IPS-15b (cell line): ENCODE data around the gene TRIM7.
"Not testable (repeated sequence)": the region's sequence is repeated elsewhere in the genome, so short reads cannot be mapped to it uniquely, and the experiment has no call there.

Experiments
- H3K27me3 ChIP-seq: one replicate; pipeline ENCODE4 v1.6.1; 2013; ENCODE audit warnings: low read length; ENCODE audit not compliant: control insufficient read depth, insufficient read depth
- H3K36me3 ChIP-seq: one replicate; pipeline ENCODE4 v1.6.1; 2013; ENCODE audit warnings: low read length; ENCODE audit not compliant: control insufficient read depth, insufficient read depth
- H3K4me1 ChIP-seq: one replicate; pipeline ENCODE4 v1.6.1; 2013; ENCODE audit warnings: mild to moderate bottlenecking, low read length; ENCODE audit not compliant: control insufficient read depth, insufficient read depth
- H3K4me3 ChIP-seq: one replicate; pipeline ENCODE4 v1.5.1; 2013; ENCODE audit warnings: low read depth, low read length
- H3K9ac ChIP-seq: one replicate; pipeline ENCODE4 v1.6.1; 2013; ENCODE audit warnings: low read depth, mild to moderate bottlenecking, low read length
- H3K9me3 ChIP-seq: one replicate; pipeline ENCODE4 v1.6.1; 2013; ENCODE audit warnings: mild to moderate bottlenecking, low read length; ENCODE audit not compliant: control insufficient read depth, insufficient read depth

TRIM7 gene

DNA sequence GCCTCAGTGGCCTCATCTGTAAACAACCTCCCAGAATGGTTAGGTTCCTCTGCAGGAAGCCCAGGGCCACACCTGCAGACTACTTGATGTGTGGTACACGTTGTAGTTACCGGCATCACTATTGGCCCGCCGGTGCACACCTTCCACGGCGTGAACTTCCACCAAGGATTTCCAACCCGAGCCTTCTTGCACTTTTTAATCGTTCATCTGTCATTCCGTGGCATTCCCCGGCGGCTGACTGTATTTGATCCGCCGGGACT, 12.7 kb upstream of the TRIM7 start:
- Histone ChIP-seq H3K4me1 (no peaks in the 10 kb centered on the region), H3K36me3 (no peaks in the 10 kb centered on the region), H3K4me3 (peak overlapping the region; percentile 76), H3K9ac (no peak overlapping the region), H3K9me3 (no peaks in the 10 kb centered on the region), H3K27me3 (peaks cover 8% of the 10 kb centered on the region)

DNA sequence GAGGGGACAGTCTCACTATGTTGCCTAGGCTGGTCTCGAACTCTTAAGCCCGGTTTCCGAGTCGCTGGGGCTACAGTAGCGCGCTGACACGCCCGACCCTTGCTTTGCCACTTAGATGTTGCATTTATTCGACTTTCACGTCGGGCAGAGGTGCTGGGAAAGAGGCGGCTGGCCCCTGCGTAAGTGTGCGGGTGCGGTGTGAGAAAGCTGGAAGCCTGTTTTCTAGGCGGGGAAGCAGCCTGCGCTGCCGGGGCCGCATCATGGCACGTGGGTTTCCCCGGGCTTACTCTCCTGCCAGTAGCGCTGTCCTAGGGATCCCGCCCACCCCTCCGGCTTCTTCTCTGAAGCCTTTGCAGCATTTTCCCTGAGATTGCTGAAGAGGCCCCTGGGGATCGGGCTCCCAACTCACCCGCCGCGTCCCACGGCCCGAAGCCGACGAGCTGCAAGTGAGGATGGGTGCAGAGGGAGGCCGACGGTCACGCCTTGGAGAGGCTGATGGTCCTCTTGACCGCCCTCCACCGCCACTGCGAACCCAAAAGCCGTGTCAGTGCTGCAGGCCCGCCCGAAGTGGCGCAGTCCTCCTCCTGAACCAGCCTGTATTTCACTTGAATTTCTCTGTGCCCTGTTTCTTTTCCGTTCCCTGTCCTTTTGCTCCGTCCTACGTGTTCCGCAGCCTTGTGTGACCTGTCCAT, 12.3 kb upstream of the TRIM7 start:
- H3K9ac ChIP-seq = no peak overlapping the region

DNA sequence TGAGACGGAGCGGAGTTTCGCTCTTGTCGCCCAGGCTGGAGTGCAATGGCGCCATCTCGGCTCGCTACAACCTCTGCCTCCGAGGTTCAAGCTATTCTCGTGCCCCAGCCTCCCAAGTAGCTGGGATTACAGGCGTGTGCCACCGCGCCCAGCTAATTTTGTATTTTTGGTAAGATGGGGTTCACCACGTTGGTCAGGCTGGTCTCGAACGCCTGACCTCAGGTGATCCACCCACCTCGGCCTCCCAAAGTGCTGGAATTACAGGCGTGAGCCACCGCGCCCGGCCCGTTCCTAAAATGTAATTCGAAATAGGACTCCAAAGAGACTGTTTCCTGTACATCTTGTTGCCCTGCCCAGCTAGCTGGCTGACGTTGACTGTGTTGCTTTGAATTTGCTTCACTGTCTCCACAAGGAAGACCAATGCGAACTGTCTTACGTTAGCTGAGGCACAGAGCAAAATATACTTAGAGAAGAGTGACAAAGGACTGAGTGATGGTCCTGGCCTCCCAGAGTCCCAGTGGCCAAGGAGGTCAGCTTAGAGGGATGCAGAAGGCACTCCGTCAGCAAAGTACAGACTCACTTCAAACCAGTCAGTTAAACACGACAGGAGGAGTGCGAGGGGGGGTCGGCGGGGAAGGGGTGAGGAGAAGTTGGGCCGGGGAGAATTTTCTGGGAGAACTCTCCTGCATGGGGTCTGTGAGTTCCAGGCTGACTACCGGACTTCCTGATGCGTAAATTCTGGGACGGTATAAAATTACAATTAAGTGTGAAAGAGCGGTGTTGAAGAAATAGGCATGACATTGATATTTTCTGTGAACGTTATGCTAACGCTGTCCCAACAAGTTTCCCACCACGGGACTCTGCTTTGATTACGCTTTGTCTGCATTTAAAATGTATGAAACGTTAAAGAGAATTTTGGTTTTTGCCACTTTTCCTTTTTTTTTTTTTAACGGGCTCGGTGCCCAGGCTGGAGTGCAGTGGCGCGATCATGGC, 11.3 kb upstream of the TRIM7 start:
- no peaks in the 10 kb centered on the region for H3K4me1 ChIP-seq
- no peaks in the 10 kb centered on the region for H3K9me3 ChIP-seq
- no peaks in the 10 kb centered on the region for H3K36me3 ChIP-seq
- H3K4me3 ChIP-seq = peak overlapping the region; percentile 32
- no peak overlapping the region for H3K9ac ChIP-seq
- H3K27me3 ChIP-seq = peaks cover 8% of the 10 kb centered on the region

More for the DNA sequence above, 12.3 kb upstream of the TRIM7 start:
- no peaks in the 10 kb centered on the region for H3K4me1 ChIP-seq
- peak overlapping the region; percentile 76 for H3K4me3 ChIP-seq
- H3K36me3 ChIP-seq = no peaks in the 10 kb centered on the region
- H3K9me3 ChIP-seq = no peaks in the 10 kb centered on the region
- peaks cover 8% of the 10 kb centered on the region for H3K27me3 ChIP-seq

DNA sequence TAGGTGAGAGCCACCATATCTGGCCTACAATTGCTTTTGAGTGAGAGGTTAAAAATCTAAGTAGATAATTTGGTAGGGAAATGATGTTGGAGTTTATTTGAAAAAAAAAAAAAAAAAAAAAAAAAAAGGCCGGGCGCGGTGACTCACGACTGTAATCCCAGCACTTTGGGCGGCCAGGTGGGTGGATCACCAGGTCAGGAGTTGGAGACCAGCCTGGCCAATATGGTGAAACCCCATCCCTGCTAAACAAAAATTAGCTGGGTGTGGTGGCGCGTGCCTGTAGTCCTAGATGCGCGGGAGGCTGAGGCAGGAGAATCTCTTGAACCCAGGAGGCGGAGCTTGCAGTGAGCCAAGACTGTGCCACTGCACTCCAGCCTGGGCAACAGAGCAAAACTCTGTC, 9.3 kb upstream of the TRIM7 start:
- not testable (repeated sequence) for H3K9ac ChIP-seq, H3K9me3 ChIP-seq, H3K4me1 ChIP-seq, H3K36me3 ChIP-seq, H3K4me3 ChIP-seq, H3K27me3 ChIP-seq

DNA sequence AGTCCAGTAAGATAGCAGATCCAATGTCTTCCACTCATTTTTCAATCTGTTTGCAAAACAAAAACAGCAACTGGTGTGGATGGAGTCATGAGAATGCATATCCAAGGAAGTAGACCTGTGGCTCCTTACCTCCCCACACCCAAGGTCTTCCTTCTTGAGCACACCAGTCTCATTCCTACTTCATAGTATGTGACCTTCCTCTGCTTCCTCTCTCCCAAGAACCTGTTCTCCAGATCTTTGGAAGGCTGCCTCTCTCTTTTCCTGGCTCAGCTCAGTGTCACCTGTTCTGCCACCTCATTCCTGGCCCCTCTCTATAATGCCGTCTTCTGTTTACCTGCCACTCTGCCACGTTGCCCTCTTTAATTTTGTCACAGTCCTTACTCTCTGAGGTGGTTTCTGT, 7.9 kb upstream of the TRIM7 start:
- H3K36me3 ChIP-seq = no peaks in the 10 kb centered on the region

DNA sequence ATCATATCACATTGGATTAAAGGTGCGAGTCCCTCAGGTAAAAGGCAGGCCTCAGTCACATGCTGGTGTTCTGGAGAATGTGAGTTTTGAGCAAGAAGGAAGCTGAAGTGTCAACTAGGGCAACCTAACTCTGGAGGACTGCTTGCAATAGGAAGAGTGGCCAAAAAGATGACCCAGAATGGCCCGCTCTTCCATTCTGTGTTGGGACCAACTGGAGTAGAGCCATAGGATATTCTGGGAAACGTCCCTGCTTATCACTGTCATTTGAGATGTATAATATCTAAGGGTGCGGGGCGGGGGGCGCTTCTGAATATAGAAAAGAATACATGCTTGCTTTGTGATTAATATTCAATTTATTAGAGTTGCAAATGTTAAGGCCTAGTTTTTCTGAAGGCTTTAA, 7.1 kb upstream of the TRIM7 start:
- no peak overlapping the region for H3K9ac ChIP-seq
- H3K27me3 ChIP-seq = peaks cover 2% of the 10 kb centered on the region

More for the DNA sequence above, 7.9 kb upstream of the TRIM7 start:
- peaks cover 7% of the 10 kb centered on the region for H3K27me3 ChIP-seq
- H3K4me1 ChIP-seq = no peaks in the 10 kb centered on the region
- no peak overlapping the region for H3K9ac ChIP-seq
- no peaks in the 10 kb centered on the region for H3K9me3 ChIP-seq
- H3K4me3 ChIP-seq = no peak overlapping the region

DNA sequence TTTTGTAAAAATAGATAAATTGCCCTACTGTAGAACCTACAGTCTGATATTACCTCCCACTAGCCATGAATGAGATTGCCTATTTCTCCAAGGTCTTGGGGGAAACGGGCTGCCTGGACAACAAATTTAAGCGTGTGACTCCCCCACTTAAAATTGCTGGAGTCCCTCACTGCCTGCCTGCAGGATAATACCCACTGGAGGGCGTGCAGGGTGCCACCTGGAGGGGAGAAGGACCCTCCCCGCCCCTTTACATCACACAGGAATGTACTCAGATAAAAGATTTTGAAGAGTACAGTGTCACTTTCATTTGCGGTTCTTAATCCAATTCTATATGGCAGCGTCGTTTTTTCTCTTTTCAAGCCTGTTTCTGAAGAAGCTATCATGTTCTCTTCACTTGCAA, 6.2 kb upstream of the TRIM7 start:
- H3K36me3 ChIP-seq = no peaks in the 10 kb centered on the region
- no peak overlapping the region for H3K4me3 ChIP-seq
- H3K4me1 ChIP-seq = no peaks in the 10 kb centered on the region
- H3K9me3 ChIP-seq = no peaks in the 10 kb centered on the region
- H3K27me3 ChIP-seq = peaks cover 3% of the 10 kb centered on the region
- H3K9ac ChIP-seq = no peak overlapping the region

More for the DNA sequence above, 7.1 kb upstream of the TRIM7 start:
- Histone ChIP-seq H3K9me3 (no peaks in the 10 kb centered on the region), H3K4me1 (no peaks in the 10 kb centered on the region), H3K36me3 (no peaks in the 10 kb centered on the region), H3K4me3 (no peak overlapping the region)

DNA sequence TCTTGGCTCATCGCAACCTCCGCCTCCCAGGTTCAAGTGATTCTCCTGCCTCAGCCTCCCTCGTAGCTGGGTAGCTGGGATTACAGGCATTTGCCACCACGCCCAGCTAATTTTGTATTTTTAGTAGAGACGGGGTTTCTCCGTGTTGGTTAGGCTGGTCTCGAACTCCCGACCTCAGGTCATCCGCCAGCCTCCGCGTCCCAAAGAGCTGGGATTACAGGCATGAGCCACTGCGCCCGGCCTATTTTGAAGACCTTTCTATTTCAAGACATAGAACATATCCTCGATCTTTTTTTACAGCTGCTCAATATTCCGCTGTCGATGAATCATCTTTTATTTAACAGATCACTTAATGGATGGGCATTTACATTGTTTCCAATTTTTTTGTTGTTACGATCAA, 5.7 kb upstream of the TRIM7 start:
- not testable (repeated sequence) for H3K4me1 ChIP-seq, H3K36me3 ChIP-seq, H3K4me3 ChIP-seq, H3K9ac ChIP-seq, H3K9me3 ChIP-seq, H3K27me3 ChIP-seq

DNA sequence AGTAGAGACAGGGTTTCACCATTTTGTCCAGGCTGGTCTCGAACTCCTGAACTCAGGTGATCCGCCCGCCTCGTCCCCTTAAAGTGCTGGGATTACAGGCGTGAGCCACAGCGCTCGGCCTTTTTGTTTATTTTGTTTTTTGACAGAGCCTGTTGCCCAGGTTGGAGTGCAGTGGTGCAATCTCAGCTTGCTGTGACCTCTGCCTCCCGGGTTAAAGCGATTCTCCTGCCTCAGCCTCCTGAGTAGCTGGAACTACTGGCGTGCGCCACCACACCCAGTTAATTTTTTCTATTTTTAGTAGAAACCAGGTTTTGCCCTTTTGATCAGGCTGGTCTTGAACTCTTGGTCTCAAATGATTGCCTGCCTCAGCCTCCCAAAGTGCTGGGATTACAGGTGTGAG, 5.2 kb upstream of the TRIM7 start:
- H3K27me3 ChIP-seq = peaks cover 13% of the 10 kb centered on the region
- not testable (repeated sequence) for H3K4me3 ChIP-seq, H3K36me3 ChIP-seq, H3K9me3 ChIP-seq, H3K4me1 ChIP-seq, H3K9ac ChIP-seq

DNA sequence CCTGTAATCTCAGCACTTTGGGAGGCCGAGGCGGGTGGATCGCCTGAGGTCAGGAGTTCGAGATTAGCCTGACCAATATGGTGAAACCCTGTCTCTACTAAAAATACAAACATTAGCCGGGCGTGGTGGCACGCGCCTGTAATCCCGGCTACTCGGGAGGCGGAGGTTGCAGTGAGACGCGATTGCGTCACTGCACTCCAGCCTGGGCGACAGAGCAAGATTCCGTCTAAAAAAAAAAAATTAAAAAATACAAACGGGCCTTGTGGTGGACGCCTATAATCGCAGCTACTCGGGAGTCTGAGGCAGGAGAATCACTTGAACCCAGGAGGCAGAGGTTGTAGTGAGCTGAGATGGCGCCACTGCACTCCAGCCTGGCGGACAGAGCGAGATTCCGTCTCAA, 4.0 kb upstream of the TRIM7 start:
- H3K9me3 ChIP-seq, H3K4me1 ChIP-seq, H3K9ac ChIP-seq, H3K36me3 ChIP-seq, H3K4me3 ChIP-seq: not testable (repeated sequence)
- H3K27me3 ChIP-seq = peaks cover 24% of the 10 kb centered on the region

DNA sequence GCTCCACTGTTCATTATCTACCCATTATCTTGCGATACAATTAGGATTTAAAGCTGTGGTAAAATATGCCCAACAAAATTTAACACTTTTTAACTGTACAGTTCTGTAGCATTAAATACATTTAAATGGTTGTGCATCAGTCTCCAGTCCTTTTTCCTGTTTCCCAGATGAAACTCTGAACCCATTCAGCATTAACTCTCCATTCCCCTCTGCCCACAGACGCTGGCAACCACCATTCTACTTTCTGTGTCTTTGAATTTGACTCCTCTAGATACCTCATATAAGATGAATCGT, 2.9 kb upstream of the TRIM7 start:
- H3K9ac ChIP-seq = no peak overlapping the region
- H3K9me3 ChIP-seq = no peaks in the 10 kb centered on the region
- H3K27me3 ChIP-seq = peaks cover 35% of the 10 kb centered on the region
- H3K4me3 ChIP-seq = no peak overlapping the region
- no peaks in the 10 kb centered on the region for H3K4me1 ChIP-seq
- H3K36me3 ChIP-seq = no peaks in the 10 kb centered on the region

DNA sequence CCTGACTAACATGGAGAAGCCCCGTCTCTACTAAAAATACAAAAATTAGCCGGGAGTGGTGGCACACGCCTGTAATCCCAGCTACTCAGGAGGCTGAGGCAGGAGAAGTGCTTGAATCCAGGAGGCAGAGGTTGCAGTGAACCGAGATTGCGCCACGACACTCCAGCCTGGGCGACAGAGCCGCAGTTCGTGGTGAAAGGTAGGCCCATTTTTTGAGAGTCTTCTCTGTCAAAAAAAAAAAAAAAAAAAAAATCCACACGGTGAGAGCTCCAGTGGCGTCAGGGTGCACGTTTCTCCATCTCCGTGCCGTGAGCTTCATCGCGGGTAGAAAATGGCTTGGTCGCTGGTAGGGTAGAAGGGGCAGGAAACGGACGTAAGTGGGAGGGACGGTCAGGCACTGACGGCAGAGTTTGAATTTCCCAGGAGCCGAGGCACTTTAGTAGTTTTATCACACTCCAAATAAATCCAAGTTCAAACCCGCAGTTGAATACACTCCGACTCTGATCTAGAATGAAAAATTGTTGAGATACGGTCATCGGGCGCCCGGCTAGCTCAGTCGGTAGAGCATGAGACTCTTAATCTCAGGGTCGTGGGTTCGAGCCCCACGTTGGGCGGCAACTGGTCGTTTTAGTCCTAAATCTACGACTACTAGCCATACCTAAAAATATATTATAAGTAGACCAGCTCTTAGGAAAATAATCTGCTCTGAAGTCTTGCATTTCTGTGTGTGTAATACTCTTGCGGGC, 2.4 kb upstream of the TRIM7 start:
- H3K9ac ChIP-seq = peak overlapping the region; percentile 54
- H3K4me1 ChIP-seq = no peaks in the 10 kb centered on the region
- peak overlapping the region; percentile 96 for H3K4me3 ChIP-seq
- no peaks in the 10 kb centered on the region for H3K36me3 ChIP-seq
- no peaks in the 10 kb centered on the region for H3K9me3 ChIP-seq
- H3K27me3 ChIP-seq = peaks cover 38% of the 10 kb centered on the region
